Measurements from ENCODE around the gene RAB8A. TPM values are rescaled to one million over a fixed set of nuclear protein-coding genes. Genes with fewer than 3 reads are reported as not detected.
"Not testable (repeated sequence)": the region's sequence is repeated elsewhere in the genome, so short reads cannot be mapped to it uniquely, and the experiment has no call there.

Gene RAB8A
- polyA plus RNA-seq, 3 donors: 109 to 124 (median 114) TPM

DNA sequence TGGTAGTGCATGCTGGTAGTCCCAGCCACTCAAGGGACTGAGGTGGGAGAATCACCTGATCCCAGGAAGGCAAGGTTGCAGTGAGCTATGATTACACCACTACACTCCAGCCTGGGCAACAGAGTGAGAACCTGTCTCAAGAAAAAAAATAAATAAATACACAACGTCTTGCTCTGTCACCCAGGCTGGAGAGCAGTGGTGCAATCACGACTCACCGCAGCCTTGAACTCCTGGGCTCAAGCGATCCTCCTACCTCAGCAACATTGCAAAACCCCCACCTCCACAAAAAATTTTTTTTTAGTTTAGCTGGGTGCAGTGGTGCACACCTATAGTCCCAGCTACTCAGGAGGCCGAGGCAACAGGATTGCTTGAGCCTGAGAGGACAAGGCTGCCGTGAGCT lies 26.6 kb upstream of the RAB8A start:
- Mint-ChIP-seq H3K36me3 (peaks cover 83 to 97% of the 10 kb centered on the region in 2 donors), H3K27me3 (ENCODE audit: low read depth in 3 of 3) (peaks cover 0 to 2% (median 2%) of the 10 kb centered on the region in 3 donors), H3K4me3 (no peak overlapping the region), H3K4me1 (peaks cover 50% of the 10 kb centered on the region), H3K27ac (peak overlapping the region in 5 of 7 donors; percentile 56 to 74 (median 61)), H3K9me3 (peaks cover 0 to 2% (median 0%) of the 10 kb centered on the region in 7 donors)
- no peak for DNase-seq
- Histone ChIP-seq H4K20me1 (ENCODE audit: insufficient read depth, low read length) (peaks cover 91% of the 10 kb centered on the region), H3K27ac (ENCODE audit: low read depth in 1 of 2, low read length in 2 of 2) (no peak overlapping the region), H3K9ac (ENCODE audit: insufficient read depth, low read length, poor library complexity, severe bottlenecking) (no peak overlapping the region), H3K27me3 (ENCODE audit: control insufficient read depth in 2 of 2, insufficient read depth in 2 of 2, low read length in 2 of 2) (no peaks in the 10 kb centered on the region), H3K79me2 (ENCODE audit: insufficient read depth, low read length) (peaks cover 89% of the 10 kb centered on the region), H3K9me3 (replicated peaks in 1 of 2; ENCODE audit: control insufficient read depth in 1 of 2, insufficient read depth in 1 of 2, low read length in 2 of 2) (no peaks in the 10 kb centered on the region), H3K4me3 (replicated peaks in 1 of 3; ENCODE audit: low read depth in 2 of 3, low read length in 3 of 3) (no peak overlapping the region), H3K4me1 (ENCODE audit: control insufficient read depth in 1 of 2, insufficient read depth in 2 of 2, low read length in 2 of 2) (peaks cover 36 to 54% of the 10 kb centered on the region in 2 donors), H3K36me3 (replicated peaks in 1 of 2; ENCODE audit: control insufficient read depth in 1 of 2, insufficient read depth in 2 of 2, low read length in 2 of 2) (peaks cover 62 to 80% of the 10 kb centered on the region in 2 donors), H2AFZ (ENCODE audit: insufficient read depth, low read depth, low read length, poor library complexity, severe bottlenecking) (no peak overlapping the region), H3K4me2 (replicated peaks; ENCODE audit: extremely low read depth, low read length, poor library complexity, severe bottlenecking) (no peak overlapping the region)
- 33% methylated on average over 6 of the region's 6 CpGs for WGBS (ENCODE audit: insufficient coverage)
- intact Hi-C loops (cut with micrococcal nuclease): no loop called here
- TF ChIP-seq, protein P1, sequence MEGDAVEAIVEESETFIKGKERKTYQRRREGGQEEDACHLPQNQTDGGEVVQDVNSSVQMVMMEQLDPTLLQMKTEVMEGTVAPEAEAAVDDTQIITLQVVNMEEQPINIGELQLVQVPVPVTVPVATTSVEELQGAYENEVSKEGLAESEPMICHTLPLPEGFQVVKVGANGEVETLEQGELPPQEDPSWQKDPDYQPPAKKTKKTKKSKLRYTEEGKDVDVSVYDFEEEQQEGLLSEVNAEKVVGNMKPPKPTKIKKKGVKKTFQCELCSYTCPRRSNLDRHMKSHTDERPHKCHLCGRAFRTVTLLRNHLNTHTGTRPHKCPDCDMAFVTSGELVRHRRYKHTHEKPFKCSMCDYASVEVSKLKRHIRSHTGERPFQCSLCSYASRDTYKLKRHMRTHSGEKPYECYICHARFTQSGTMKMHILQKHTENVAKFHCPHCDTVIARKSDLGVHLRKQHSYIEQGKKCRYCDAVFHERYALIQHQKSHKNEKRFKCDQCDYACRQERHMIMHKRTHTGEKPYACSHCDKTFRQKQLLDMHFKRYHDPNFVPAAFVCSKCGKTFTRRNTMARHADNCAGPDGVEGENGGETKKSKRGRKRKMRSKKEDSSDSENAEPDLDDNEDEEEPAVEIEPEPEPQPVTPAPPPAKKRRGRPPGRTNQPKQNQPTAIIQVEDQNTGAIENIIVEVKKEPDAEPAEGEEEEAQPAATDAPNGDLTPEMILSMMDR (IDR thresholded peaks at IDR 0.05): no peak

DNA sequence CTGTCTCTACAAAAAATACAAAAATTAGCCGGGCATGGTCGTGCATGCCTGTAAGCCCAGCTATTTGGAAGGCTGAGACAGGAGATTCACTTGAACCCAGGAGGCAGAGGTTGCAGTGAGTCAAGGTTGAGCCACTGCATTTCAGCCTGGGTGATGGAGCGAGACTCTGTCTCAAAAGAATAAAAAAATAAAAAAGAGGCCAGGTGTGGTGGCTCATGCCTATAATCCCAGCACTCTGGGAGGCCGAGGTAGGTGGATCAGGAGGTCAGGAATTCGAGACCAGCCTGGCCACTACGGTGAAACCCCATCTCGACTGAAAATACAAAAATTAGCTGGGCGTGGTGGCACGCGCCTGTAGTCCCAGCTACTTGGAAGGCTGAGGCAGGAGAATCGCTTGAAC lies 24.3 kb upstream of the RAB8A start:
- H3K79me2 ChIP-seq (ENCODE audit: insufficient read depth, low read length): peaks cover 67% of the 10 kb centered on the region
- not testable (repeated sequence) for H3K4me3 ChIP-seq (replicated peaks in 1 of 3; ENCODE audit: low read depth in 2 of 3, low read length in 3 of 3)

More for the DNA sequence above, 24.3 kb upstream of the RAB8A start:
- H3K4me3 Mint-ChIP-seq; H3K9me3 Mint-ChIP-seq; DNase-seq; H3K9ac ChIP-seq (ENCODE audit: insufficient read depth, low read length, poor library complexity, severe bottlenecking); H3K27ac Mint-ChIP-seq; H3K9me3 ChIP-seq (replicated peaks in 1 of 2; ENCODE audit: control insufficient read depth in 1 of 2, insufficient read depth in 1 of 2, low read length in 2 of 2); H3K27me3 Mint-ChIP-seq (ENCODE audit: low read depth in 3 of 3); intact Hi-C loops (cut with micrococcal nuclease); H3K27me3 ChIP-seq (ENCODE audit: control insufficient read depth in 2 of 2, insufficient read depth in 2 of 2, low read length in 2 of 2); H2AFZ ChIP-seq (ENCODE audit: insufficient read depth, low read depth, low read length, poor library complexity, severe bottlenecking); H3K27ac ChIP-seq (ENCODE audit: low read depth in 1 of 2, low read length in 2 of 2); H3K4me2 ChIP-seq (replicated peaks; ENCODE audit: extremely low read depth, low read length, poor library complexity, severe bottlenecking): not testable (repeated sequence)
- H3K36me3 ChIP-seq (replicated peaks in 1 of 2; ENCODE audit: control insufficient read depth in 1 of 2, insufficient read depth in 2 of 2, low read length in 2 of 2): peaks cover 72 to 86% of the 10 kb centered on the region in 2 donors
- H3K4me1 ChIP-seq (ENCODE audit: control insufficient read depth in 1 of 2, insufficient read depth in 2 of 2, low read length in 2 of 2): peaks cover 26 to 44% of the 10 kb centered on the region in 2 donors
- peaks cover 34% of the 10 kb centered on the region for H3K4me1 Mint-ChIP-seq
- WGBS (ENCODE audit: insufficient coverage): 95% methylated on average over 9 of the region's 11 CpGs
- peaks cover 85 to 97% of the 10 kb centered on the region in 2 donors for H3K36me3 Mint-ChIP-seq
- peaks cover 76% of the 10 kb centered on the region for H4K20me1 ChIP-seq (ENCODE audit: insufficient read depth, low read length)
